ENCODE measurements around the gene APOO.

Gene APOO

GRCh38 chrX:23792861-23793553 lies 114.7 kb downstream of the APOO start:
- H3K27me3 ChIP-seq = no peaks in the 10 kb centered on the region
- no peak for TF ChIP-seq CTCF (IDR thresholded peaks at IDR 0.05; ENCODE audit: low read depth, low read length)
- no peak for DNase-seq

GRCh38 chrX:23790155-23790497 lies 117.6 kb downstream of the APOO start:
- Histone ChIP-seq H3K4me3 (ENCODE audit: low read depth, low read length) (no peak overlapping the region), H3K27me3 (no peaks in the 10 kb centered on the region), H3K4me1 (no peaks in the 10 kb centered on the region), H3K36me3 (no peaks in the 10 kb centered on the region), H3K9me3 (no peaks in the 10 kb centered on the region)
- no peak for TF ChIP-seq CTCF (IDR thresholded peaks at IDR 0.05; ENCODE audit: low read depth, low read length)
- no peak for DNase-seq

More at GRCh38 chrX:23792861-23793553, 114.7 kb downstream of the APOO start:
- Histone ChIP-seq H3K36me3 (no peaks in the 10 kb centered on the region), H3K4me3 (ENCODE audit: low read depth, low read length) (no peak overlapping the region), H3K4me1 (no peaks in the 10 kb centered on the region), H3K9me3 (no peaks in the 10 kb centered on the region)

GRCh38 chrX:23789386-23790154 lies 118.2 kb downstream of the APOO start:
- TF ChIP-seq CTCF (IDR thresholded peaks at IDR 0.05; ENCODE audit: low read depth, low read length) = no peak
- no peak for DNase-seq
- no peaks in the 10 kb centered on the region for H3K9me3 ChIP-seq
- H3K36me3 ChIP-seq = no peaks in the 10 kb centered on the region
- H3K4me1 ChIP-seq = no peaks in the 10 kb centered on the region
- H3K4me3 ChIP-seq (ENCODE audit: low read depth, low read length) = no peak overlapping the region
- no peaks in the 10 kb centered on the region for H3K27me3 ChIP-seq

GRCh38 chrX:23788946-23789345 lies 118.8 kb downstream of the APOO start:
- Histone ChIP-seq H3K4me1 (no peaks in the 10 kb centered on the region), H3K9me3 (no peaks in the 10 kb centered on the region), H3K4me3 (ENCODE audit: low read depth, low read length) (no peak overlapping the region), H3K36me3 (no peaks in the 10 kb centered on the region), H3K27me3 (no peaks in the 10 kb centered on the region)
- no peak for TF ChIP-seq CTCF (IDR thresholded peaks at IDR 0.05; ENCODE audit: low read depth, low read length)
- DNase-seq = no peak

- H3K36me3 ChIP-seq = no peaks in the 10 kb centered on the region
- no peak for TF ChIP-seq CTCF (IDR thresholded peaks at IDR 0.05; ENCODE audit: low read depth, low read length)
- no peaks in the 10 kb centered on the region for H3K27me3 ChIP-seq
- H3K4me3 ChIP-seq (ENCODE audit: low read depth, low read length) = no peak overlapping the region
- H3K9me3 ChIP-seq = no peaks in the 10 kb centered on the region
- no peaks in the 10 kb centered on the region for H3K4me1 ChIP-seq
- no peak for DNase-seq
Measured at GRCh38 chrX:23788521-23788920, 119.2 kb downstream of the APOO start.

GRCh38 chrX:23787745-23788118 lies 120.0 kb downstream of the APOO start:
- TF ChIP-seq CTCF (IDR thresholded peaks at IDR 0.05; ENCODE audit: low read depth, low read length) = no peak
- Histone ChIP-seq H3K4me3 (ENCODE audit: low read depth, low read length) (no peak overlapping the region), H3K27me3 (no peaks in the 10 kb centered on the region), H3K9me3 (no peaks in the 10 kb centered on the region), H3K4me1 (no peaks in the 10 kb centered on the region), H3K36me3 (no peaks in the 10 kb centered on the region)
- DNase-seq = no peak
